Activated CD8-positive, alpha-beta memory T cell treated with anti-CD3 and anti-CD28 coated beads for 36 hours (primary cell): ENCODE data around the gene TPRG1. TPM values are rescaled to one million over a fixed set of nuclear protein-coding genes. Genes with fewer than 3 reads are reported as not detected.

Source experiments
- CTCF ChIA-PET: fragments of 350-600 bp; sonication (Branson Sonifier 250); formaldehyde crosslinking; loops from one replicate; lab custom pipeline; 2021; ENCODE audit warnings: antibody characterized with exemption; lab: Charles Lee
- POLR2A ChIA-PET: fragments of 350-600 bp; sonication (Branson Sonifier 250); formaldehyde crosslinking; loops from one replicate; lab custom pipeline; 2021; ENCODE audit warnings: antibody characterized with exemption; lab: Charles Lee
- total RNA-seq, 2 experiments: library from RNA; stranded (reverse); gene quantifications; one replicate each; pipeline ENCODE4 v1.2.3, GENCODE V29; 2021

TPRG1 gene
- total RNA-seq, 2 experiments from 2014 or later, result 16.4 to 19.1 TPM

GRCh38 chr3:189267981-189268613, 96.3 kb downstream of the TPRG1 start:
- CTCF ChIA-PET, result interaction anchor here (1.3 to 1.6 kb wide), 2 partner anchors 62 to 261 kb away, joined by 3 to 5 read pairs; no protein-coding TSS in a partner anchor
- POLR2A ChIA-PET, result no interaction called here

- ChIA-PET CTCF (interaction anchor here (1.6 kb wide), 1 partner anchor 61 kb away, joined by 5 read pairs; no protein-coding TSS in a partner anchor), POLR2A (no interaction called here)
Measured at GRCh38 chr3:189269365-189269764, 97.6 kb downstream of the TPRG1 start.

- POLR2A ChIA-PET, result no interaction called here
Measured at GRCh38 chr3:189270248-189270832, 98.6 kb downstream of the TPRG1 start.

DNA sequence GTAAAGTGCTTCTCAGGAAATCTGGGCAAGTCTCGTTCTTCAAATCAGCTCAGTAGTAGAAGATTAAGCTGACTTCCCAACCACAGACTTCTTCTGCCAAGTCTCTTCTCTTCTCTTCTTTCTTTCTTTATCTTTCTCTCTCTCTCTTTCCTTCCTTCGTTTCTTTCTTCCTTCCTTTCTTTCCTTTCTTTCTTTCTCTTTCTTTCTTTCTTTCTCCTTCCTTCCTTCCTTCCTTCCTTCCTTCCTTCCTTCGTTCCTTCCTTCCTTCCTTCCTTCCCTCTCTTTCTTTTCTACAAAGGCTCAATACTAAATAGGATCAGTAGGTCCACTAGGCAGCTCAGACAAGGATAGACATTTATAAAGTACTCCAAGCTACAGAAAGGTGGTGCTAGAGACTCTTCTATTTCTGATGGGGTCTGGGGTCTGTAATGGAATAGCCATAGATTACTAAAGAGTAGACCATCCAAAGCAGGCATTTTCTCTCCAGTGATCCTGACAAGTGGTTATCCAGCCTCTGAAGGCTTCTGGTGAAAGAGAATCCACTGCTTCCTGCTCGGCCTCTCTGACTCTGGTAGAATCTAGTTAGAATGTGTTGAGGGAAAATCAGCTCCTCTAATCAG, 100.8 kb downstream of the TPRG1 start:
- ChIA-PET CTCF (interaction anchor here (0.6 to 1.8 kb wide), 5 partner anchors 15 to 358 kb away, joined by 3 to 4 read pairs (median 3); no protein-coding TSS in a partner anchor), POLR2A (no interaction called here)

More at GRCh38 chr3:189270248-189270832, 98.6 kb downstream of the TPRG1 start:
- CTCF ChIA-PET, result no interaction called here

- ChIA-PET CTCF (interaction anchor here (1.1 to 1.8 kb wide), 2 partner anchors 14 to 31 kb away, joined by 3 to 4 read pairs; no protein-coding TSS in a partner anchor), POLR2A (no interaction called here)
Measured at GRCh38 chr3:189273736-189274135, 102.0 kb downstream of the TPRG1 start.

GRCh38 chr3:189275182-189275581, 103.4 kb downstream of the TPRG1 start:
- POLR2A ChIA-PET, result no interaction called here
- CTCF ChIA-PET, result no interaction called here

DNA sequence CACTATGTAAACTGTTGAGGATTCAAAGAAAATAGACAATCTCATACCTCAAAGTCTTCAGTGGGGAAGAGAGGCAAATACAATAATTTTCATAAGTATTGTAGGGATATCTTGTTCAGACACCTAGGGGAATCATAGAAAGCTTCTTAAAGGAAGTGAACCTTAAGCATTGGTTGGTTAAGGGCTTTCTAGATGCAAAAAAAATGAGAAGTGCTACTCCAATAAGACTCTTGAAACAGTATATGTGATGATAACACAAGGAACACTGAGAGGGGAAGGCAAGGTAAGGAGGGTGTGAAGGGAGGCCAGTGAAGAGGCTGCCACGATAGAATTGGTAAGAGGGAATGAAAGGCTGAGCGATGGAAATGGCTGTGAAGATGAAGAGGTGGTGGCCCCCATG, 104.1 kb downstream of the TPRG1 start:
- ChIA-PET POLR2A (interaction anchor here (1.4 kb wide), 1 partner anchor 32 kb away, joined by 3 read pairs; no protein-coding TSS in a partner anchor), CTCF (no interaction called here)

DNA sequence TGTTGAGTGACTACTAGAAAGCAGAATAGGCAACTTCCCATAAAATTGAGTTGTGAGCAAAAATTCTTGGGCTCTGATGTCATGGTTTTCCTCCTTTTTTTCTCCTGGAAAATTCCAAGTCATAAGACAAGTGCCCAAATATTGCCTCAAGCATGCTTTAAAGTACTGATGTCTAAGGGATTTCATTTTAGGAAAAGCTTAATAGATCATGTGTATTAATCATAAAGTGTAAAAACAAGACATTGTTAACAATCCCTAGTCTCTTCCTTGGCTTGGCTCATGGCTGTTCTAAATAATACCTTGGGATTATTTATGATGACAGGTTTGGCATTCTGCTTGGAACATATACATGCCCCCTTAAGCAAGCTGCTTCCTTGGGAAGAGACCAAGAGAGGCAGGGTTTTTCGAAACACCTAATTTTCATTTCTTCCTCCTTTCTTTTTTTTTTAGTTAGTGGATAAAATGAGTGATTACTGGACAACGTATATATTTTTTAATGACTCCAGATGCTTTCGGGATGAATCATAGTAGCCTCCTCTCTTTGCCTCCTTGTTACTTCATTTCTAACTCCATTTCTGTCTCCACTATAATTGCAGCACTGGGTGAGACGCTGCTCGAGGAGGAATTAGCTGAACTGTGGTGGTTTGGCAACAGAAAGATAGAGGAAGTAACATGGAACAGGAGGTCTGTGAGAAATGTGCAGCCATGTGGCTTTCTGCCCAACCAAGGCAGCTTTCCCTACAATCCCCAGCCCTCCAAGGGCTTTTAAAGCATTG, 104.9 kb downstream of the TPRG1 start:
- ChIA-PET CTCF (interaction anchor here (1.7 kb wide), 1 partner anchor 672 kb away, joined by 5 read pairs; no protein-coding TSS in a partner anchor), POLR2A (interaction anchor here (1.4 kb wide), 1 partner anchor 31 kb away, joined by 3 read pairs; no protein-coding TSS in a partner anchor)

GRCh38 chr3:189277711-189278110, 105.9 kb downstream of the TPRG1 start:
- ChIA-PET POLR2A (no interaction called here), CTCF (interaction anchor here (1.7 kb wide), 1 partner anchor 671 kb away, joined by 5 read pairs; no protein-coding TSS in a partner anchor)

- ChIA-PET POLR2A (no interaction called here), CTCF (interaction anchor here (0.6 to 1.7 kb wide), 2 partner anchors 37 to 670 kb away, joined by 3 to 5 read pairs; no protein-coding TSS in a partner anchor)
Measured at GRCh38 chr3:189278221-189278620, 106.5 kb downstream of the TPRG1 start.

DNA sequence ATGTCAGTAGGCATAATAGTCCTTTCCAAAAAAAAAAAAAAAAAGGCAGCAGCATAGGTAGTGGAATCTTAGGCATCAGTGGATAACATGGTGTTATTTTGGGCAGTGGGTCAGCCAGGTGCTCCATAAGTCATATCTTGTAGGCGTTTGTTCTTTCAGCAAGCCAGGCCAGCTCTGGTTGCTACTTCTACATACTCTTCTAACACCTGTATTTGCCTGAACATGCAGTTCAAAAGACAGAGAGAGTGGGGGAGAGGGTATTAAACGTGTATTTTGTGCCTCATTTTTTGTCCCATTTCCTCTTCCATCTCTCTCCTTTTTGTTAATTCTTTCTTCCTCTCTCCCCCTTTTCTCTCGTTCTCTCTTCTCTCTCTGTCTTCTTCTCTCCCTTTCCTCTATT, 110.4 kb downstream of the TPRG1 start:
- ChIA-PET POLR2A (no interaction called here), CTCF (no interaction called here)

DNA sequence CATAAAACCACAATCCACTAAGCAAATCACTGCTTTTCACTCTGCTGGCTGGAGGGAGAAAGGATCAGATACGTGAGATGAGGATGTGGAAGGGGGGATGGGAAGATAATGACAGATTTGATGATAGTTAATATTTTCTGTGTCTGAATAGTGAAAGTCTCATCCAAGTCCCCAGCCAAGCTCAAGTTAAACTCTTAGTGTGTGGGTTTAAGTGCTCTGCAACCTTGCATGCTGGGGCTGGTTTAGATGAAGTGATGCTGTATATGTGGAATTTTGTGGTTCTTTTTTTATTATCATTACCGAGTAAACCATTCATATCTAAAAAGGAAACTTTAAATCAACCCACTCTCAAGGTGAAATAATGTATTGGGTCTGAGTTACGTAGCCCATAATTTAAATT, 111.0 kb downstream of the TPRG1 start:
- POLR2A ChIA-PET, result no interaction called here

DNA sequence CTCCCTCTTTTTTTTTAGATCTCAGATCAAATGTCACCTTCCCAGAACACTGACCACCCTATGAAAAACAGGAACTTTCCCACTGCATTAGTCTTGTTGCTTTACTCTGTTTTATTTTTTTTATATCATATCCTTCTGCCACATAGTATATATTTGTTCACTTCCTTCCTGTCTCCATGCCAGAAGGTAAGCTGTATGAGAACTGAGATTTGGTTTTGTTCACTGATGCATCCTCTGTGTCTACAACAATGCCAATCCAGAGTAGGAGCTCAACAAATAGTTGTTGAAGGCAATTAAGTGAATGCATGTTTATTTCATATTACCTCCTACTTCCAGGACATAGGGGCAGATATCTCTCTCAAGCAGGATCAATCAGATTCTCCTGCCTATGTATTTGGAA, 114.4 kb downstream of the TPRG1 start:
- ChIA-PET CTCF (no interaction called here), POLR2A (no interaction called here)

More for the DNA sequence above, 111.0 kb downstream of the TPRG1 start:
- CTCF ChIA-PET, result no interaction called here

- ChIA-PET CTCF (interaction anchor here (1.6 kb wide), 1 partner anchor 14 kb away, joined by 4 read pairs; no protein-coding TSS in a partner anchor), POLR2A (no interaction called here)
Measured at GRCh38 chr3:189286916-189287315, 115.1 kb downstream of the TPRG1 start.

DNA sequence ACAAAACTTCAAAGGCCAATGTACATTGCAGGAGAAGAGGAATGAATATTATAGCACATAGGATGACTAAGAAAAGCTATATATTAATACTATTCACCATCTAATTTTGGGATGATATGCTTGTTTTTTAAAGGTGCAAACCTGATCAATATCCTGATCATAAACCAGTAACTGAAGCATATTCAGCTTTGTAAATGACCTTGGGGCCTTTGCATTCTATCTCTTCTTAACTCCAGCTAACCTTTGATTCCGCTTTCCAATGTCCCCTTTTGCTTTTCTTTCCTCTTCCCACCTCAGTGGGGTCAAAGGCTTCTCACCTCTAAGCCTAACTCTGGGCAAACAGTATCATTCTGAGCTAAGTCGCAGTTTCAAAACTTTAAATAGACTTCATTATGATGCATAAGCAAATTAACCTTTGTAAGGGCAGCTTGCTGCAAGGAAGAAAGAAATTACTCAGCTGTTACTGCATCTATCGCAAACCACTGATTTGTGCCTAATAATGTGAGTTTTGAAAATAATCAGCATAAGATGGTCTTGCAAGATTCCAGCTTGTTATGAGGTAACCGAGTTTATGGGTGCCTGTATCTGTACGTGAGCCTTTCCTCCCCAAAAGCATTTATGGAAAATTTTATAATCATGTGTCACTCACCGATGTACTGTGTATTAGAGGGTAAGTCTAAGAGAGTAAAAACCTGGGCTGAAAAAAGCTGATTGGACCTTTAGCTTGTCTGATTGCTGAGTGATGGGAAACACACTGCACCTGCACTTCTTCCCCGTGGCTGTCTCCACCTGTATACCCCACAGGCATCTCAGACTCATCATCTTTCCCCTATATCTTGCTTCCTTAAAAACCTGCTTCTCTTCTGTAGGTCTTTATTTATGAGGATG, 116.8 kb downstream of the TPRG1 start:
- ChIA-PET POLR2A (interaction anchor here (0.8 kb wide), 1 partner anchor 20 kb away, joined by 3 read pairs; no protein-coding TSS in a partner anchor), CTCF (interaction anchor here (1.6 kb wide), 1 partner anchor 16 kb away, joined by 4 read pairs; no protein-coding TSS in a partner anchor)

DNA sequence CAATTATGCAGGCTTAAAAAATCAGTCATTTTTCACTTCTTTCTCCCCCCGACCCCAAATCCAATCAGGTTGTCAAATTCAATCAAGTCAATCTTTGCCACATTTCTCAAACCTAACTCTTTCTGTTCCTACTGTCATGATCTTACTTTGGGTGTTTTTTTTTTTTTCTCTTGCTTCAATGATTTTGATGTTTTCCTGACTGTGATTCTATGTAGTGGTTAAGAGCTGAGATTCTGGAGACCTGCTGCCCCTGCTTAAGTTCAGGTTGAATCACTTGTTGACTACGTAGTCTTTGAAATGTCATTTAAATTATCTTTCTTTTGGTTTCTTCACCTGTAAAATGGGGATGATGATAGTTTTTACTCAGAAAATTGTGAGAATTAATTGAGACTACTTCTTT, 117.5 kb downstream of the TPRG1 start:
- ChIA-PET CTCF (no interaction called here), POLR2A (interaction anchor here (0.6 to 0.8 kb wide), 2 partner anchors 19 to 223 kb away, joined by 3 to 4 read pairs; no protein-coding TSS in a partner anchor)

GRCh38 chr3:189292667-189293484, 121.1 kb downstream of the TPRG1 start:
- ChIA-PET CTCF (no interaction called here), POLR2A (no interaction called here)
